ENCODE measurements around the gene TBC1D1.

GRCh38 chr4:37999965-38000364 lies 109.1 kb downstream of the TBC1D1 start:
- TF ChIP-seq CTCF (IDR thresholded peaks at IDR 0.05 in 4 of 5, conservative IDR thresholded peaks at IDR 0.05 in 1 of 5) (no peak), POLR2A (IDR thresholded peaks at IDR 0.05) (no peak)
